ENCODE results near the gene AFF3.

- TF ChIP-seq ZNF70 (CRISPR knock-in tag; IDR thresholded peaks at IDR 0.05) (no peak), GLIS3 (CRISPR knock-in tag; IDR thresholded peaks at IDR 0.05) (no peak), BACH2 (CRISPR knock-in tag; IDR thresholded peaks at IDR 0.05; ENCODE audit: borderline replicate concordance) (no peak), RARB (CRISPR knock-in tag; IDR thresholded peaks at IDR 0.05) (no peak)
Measured at GRCh38 chr2:99956232-99957030, 186.0 kb downstream of the AFF3 start.

Measured in SK-N-SH treated with all-trans-retinoic acid at 6 μM for 48 hours (cell line).